HG03139 (cell line): ENCODE data around the gene NEK10.
A peak's percentile ranks its signal among the peaks of the same experiment; 100 is the strongest.

Experiments used
- ATAC-seq: cut with Tn5 transposase; IDR thresholded peaks from one replicate; pipeline ENCODE4 v1.9.1; 2021; ENCODE audit not compliant: unreplicated experiment

The NEK10 gene

DNA sequence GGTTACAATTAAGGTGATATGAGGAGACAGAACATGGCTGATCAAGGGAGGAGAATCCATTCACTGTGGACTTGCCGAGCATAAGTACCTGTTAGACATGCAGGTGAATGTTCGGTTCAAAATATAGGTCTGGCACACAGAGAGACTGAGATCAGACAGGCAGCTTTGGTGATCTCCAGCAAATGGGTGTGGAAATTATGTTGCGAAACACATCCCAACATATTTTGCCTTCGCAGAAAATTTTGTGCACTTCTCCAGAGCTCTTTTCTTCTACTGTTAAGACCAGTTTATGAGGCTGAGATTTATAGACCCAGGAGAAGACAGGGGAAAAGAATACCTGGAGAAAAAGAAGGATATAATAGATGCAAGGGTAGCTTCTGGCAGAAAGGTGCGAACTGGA is 183.2 kb downstream of the NEK10 start:
- no peak for ATAC-seq

DNA sequence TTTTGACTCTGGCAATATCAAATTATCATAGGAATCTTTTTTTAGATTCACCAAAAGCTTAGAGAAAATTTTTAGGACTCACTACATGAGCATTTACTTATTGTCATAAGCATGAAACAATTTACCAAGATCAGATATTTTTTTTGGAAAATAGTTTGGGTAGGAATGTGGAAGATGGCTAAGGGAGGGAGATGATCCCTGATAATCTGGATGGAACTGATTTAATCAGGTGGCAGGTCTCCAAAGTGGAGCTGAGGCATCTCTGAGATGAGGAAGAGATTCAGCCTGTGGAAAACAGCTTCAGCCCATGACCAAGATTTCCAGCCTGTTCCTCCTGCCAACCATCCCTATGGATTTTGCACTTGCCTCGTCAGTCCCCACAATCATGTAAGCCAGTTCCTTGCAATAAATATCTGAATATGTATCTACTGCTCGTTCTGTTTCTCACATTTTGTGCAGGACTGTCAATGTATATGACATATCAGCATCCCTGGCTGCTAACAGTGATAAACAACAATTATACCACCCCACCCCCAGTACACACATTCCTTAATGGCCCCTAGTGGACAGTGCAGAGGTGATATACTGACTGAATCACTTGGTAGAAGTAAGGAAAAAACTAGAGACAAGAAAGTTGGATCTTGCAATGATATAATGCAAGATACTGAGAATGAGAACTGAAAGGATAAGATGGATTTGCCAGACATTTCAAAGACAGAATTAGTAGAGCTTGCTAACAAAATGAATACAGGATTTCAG is 183.8 kb downstream of the NEK10 start:
- ATAC-seq, result no peak

DNA sequence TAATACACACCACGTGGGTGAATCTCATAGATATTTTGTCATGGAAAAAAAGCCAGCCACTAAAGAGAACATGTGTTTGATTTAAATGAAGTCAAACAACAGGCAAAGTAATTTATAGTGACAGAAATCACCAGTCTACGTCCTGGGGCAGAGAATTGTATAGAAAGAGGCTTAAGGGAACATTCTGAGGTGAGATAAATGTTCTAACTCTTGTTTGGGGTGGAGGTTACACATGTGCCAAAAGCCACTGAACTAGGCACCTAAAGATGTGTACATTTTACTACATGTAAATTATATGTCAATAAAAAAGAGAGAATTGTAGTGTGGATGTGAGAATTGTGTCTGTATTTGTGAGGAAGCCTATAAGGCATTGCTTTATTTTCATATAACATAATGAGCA is 184.9 kb downstream of the NEK10 start:
- no peak for ATAC-seq

DNA sequence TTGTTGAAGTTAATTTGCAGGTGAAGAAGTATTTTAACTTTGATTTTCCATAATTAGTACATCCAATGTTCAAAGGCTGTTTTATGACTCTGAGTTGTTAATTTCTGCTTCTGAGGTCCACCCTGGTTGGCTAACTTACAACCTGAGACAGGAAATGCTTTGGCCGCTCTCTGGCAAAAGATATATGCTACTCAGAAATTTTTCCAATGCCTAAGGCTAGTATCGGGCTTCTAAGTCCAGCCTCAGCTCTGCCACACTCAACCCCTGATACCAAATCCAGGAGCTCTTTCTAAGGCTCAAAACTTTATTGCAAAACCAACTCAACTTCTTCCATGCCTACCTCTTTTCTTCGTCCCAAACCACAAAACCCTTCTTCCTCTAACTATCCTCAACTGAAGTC is 192.9 kb downstream of the NEK10 start:
- no peak for ATAC-seq

DNA sequence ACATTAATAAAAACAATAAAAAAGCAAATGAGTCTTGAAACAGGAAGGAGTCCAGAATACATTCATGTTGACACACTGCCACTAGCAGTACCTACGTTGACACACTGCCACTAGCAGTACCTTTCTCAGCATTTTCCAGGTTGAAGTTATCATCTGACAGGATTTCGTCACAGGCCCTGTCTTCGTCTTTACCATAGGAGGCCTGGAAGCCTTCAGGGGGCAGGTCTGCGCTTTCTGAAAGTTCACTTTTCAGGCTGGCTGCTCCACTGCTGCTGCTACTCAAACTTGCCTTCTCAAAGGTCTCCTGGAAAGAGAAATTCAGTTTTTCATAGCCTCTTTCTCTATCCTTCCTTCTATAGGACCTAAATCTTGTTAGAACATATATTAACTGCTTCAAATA is 194.7 kb downstream of the NEK10 start:
- ATAC-seq, result no peak

DNA sequence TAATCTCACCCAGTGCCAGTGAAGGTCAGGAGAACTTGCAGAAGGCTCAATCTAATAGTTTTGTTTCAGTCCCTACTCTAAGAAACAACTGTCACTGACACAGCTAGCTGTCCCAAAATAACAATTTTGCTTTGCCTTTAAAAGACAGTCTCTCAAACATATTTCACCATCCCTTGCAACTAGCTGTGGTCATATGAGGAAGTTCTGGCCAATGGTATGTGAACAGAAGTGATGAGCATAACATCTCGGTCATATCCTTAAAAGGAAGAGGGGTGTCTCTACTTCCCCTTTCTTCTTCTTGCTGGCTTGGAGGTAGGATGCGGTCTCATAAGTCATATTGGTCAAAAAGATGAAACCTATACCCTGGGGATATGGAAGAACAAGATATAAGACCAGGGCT is 198.1 kb downstream of the NEK10 start:
- peak; percentile 85 for ATAC-seq

DNA sequence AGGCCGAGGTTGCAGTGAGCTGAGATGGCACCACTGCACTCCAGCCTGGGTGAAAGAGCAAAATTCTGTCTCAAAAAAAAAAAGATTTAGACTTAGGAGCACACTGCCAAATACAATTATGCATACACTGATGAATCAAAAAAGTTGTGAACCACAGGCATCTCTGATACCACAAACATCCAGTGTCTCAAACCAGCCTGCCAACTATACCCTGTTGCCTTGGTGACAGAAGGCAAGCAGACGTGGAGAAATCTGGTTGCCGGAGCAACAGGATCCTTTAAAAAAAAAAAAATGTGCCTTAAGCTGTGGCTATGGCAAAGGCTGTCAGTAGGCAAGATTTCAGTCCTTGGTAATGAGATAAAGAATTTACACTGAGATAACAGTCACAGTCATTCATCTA is 202.3 kb downstream of the NEK10 start:
- ATAC-seq, result no peak

DNA sequence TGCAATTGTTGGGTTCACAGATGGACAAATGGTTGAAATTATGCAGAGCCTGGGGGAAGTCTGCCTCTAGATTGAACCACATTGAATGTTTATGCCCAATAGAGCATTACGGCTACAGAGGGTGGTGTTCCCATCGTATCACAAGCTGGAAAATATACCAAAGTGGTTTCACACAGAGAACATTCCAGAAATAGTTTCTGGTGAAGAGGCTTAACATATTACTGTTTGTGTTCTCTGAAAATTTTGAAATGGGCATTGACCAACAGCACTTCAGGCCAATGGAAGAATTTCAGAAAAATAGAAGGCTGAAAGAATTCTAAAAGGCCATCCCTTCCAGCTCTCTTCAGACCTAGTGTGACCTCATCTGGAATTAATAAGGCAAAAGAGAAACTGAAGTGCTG is 203.9 kb downstream of the NEK10 start:
- ATAC-seq, result no peak

DNA sequence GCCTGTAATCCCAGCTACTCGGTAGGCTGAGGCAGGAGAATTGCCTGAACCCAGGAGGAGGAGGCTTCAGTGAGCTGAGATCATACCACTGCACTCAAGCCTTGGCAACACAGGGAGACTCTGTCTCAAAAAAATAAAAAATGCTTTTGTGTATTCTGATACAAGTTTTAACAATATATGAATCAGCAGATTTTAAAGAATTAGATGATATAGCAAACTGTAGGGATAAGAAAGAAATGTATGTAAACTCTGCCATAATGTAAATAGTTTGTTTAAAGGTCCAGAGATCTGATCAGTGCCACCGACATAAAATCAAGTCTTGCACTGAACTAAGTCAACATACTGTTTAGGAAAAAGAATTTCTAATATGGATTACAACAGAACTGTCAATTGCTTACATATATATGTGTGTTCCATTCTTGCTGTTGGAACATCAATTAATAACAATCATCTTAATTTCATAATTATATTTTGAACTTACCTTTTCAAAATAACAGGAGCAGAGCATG is 208.3 kb downstream of the NEK10 start:
- ATAC-seq, result no peak

DNA sequence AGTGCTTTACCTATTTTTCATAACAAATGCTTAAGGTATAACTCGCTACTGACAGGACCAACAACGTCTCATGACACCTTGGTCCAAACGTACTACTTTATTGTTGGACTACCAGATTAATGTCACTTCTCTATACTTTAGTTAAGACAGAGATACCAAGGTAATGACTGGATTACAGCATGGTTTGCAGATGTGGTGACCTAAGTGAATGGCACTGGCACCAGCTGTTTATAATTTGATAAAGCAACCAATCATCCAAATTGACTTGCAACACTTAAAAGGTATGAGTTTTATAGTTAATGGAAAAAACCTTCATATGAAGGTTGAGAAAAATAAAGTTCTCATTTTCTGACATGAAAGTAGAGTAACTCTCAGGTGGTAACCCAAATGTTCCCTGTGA is 209.0 kb downstream of the NEK10 start:
- no peak for ATAC-seq

DNA sequence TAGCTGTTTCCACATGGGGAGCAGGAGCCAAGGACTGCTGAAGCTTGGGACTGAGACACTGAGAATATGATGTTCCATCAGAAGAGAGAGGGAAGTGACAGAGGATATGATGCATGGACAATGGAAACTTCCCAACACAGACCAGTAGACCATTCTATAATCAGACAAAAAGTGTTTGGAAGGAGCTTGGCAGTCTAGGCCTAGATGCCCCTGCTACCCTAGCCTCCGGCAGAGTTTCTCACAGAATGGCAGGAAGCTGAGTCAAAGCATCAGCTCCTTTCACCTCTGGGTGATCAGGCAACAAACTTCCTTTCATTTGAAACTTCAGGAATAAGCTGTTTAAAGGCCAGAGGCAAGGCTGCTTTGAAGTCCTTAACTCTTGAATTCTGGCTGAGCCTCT is 222.0 kb downstream of the NEK10 start:
- no peak for ATAC-seq

- ATAC-seq, result no peak
These were observed 222.4 kb downstream of the NEK10 start for GRCh38 chr3:27146786-27147185.

- ATAC-seq, result no peak
These were observed 223.5 kb downstream of the NEK10 start for GRCh38 chr3:27145719-27146118.

DNA sequence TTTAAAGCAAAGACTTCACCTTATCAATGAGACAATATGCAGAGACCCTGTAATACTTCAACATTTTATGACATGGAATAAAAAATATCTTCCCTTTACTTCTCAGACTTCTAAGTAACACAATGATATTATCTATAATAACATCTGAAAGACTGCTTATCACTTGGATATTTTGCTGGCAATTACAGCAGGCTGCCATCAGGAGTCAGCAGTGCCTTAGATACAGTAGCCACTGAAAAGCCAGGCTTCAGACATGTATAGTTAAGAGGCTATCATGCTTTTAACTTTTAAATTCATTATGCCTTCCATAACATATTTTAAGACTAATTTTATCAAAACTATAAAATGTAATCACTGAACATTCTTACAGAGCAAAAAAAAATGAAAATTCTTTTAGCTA is 227.5 kb downstream of the NEK10 start:
- ATAC-seq, result no peak

- ATAC-seq, result no peak
These were observed 230.6 kb downstream of the NEK10 start for GRCh38 chr3:27138562-27138961.

- ATAC-seq, result no peak
These were observed 231.2 kb downstream of the NEK10 start for GRCh38 chr3:27138005-27138404.

GRCh38 chr3:27134171-27134796 is 234.9 kb downstream of the NEK10 start:
- peak; percentile 93 for ATAC-seq

DNA sequence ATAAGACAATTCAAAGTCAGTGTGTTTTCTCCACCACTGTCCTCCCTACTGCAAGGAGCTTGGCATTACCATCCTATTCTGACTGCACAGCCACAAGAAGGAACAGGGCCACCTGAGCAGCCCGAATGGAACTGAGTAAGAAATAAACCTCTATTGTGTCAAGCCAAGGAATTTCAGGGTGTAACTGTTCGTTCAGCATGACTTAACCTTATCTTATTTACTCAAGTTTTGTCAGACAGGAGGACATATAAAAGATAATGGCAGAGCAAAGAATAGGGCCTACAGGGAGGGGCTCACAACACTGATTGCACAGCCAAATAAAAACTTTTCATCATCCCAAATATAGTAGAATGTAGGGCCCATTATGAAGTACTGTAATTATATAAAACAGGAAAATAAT is 236.1 kb downstream of the NEK10 start:
- ATAC-seq, result no peak

- no peak for ATAC-seq
These were observed 238.4 kb downstream of the NEK10 start for GRCh38 chr3:27130796-27131195.

DNA sequence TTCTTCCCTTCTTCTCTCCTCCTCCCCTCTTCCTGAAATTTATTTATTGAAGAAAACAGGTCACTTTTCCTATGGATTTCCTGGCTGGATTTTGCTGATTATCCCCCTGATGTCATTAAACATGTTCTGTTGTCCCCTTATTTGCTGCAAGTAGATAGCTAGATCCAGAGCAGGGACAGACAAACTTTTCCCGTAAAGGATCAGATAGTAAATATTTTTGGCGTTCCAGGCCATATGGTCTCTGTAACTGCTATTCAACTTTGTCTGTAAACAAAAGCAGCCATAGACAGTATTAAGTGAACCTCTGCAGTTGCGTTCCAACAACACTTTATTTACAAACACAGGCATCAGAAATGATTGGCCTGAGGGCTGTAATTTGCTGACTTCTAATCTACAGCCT is 241.3 kb downstream of the NEK10 start:
- no peak for ATAC-seq

DNA sequence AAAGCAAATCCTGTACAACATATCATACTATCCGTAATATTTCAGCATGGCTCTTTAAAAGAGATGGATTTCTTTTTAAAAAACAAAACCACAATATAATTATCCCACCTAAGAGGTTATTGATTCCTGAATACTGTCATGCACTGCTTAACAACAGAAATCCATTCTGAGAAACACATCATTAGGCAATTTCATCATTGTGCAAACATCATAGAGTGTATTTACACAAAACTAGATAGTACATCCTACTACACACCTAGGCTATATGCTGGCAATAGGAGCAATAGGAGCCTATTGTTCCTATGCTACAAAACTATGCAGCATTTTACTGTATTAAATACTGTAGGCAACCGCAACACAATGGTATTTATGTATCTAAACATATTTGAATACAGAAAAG is 242.0 kb downstream of the NEK10 start:
- ATAC-seq, result no peak

GRCh38 chr3:27125821-27126501 is 243.2 kb downstream of the NEK10 start:
- no peak for ATAC-seq
